Peyer's patch (tissue), 4 donors: ENCODE measurements around the gene GYG2.

Experiments
- POLR2A ChIP-seq, 2 donors: fragments of 450-650 bp; IDR thresholded peaks; one replicate each; pipeline ENCODE4 v1.5.1; 2017; ENCODE audit warnings: antibody characterized with exemption in 2 of 2, mild to moderate bottlenecking in 2 of 2, moderate library complexity in 2 of 2
- TF ChIP-seq, protein P1 (sequence below), 6 experiments: fragments of 450-650 bp in 4 of 6; fragments of 200-600 bp in 2 of 6; sonication (generic) in 1 of 6; IDR thresholded peaks; one replicate each; pipeline ENCODE4 v1.5.1; 2017 to 2019; ENCODE audit warnings: antibody characterized with exemption in 6 of 6, mild to moderate bottlenecking in 3 of 6, moderate library complexity in 1 of 6

DNA sequence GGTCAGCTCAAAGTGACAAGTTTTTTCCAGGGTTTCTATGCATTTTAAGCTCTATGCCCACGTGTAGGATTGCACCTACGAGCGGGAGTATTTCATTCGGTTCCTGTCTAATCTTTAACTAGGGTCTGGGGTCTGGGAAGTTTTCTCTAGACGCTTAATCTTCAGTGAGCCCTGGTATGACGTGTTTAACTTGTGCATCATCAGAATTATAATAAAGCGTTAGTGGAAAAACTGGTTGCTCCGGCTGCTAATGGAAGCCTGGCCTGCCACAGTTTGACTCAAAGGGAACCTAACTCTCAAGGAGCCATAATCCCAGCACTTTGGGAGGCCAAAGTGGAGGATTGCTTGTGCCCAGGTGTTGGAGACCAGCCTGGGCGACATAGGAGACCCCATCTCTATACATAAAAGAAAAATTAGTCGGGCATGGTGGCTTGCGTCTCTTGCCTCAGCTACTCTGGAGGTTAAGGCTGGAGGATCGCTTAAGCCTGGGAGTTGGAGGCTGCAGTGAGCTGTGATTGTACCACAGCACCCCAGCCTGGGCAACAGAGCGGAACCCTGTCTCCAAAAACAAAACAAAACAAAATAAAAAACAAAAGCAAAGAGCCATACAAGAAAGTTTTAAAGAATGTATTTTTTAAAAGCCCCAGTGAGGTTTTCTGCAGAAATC, 70.2 kb downstream of the GYG2 start:
- TF ChIP-seq POLR2A (IDR thresholded peaks at IDR 0.05): no peak
- TF ChIP-seq, protein P1, sequence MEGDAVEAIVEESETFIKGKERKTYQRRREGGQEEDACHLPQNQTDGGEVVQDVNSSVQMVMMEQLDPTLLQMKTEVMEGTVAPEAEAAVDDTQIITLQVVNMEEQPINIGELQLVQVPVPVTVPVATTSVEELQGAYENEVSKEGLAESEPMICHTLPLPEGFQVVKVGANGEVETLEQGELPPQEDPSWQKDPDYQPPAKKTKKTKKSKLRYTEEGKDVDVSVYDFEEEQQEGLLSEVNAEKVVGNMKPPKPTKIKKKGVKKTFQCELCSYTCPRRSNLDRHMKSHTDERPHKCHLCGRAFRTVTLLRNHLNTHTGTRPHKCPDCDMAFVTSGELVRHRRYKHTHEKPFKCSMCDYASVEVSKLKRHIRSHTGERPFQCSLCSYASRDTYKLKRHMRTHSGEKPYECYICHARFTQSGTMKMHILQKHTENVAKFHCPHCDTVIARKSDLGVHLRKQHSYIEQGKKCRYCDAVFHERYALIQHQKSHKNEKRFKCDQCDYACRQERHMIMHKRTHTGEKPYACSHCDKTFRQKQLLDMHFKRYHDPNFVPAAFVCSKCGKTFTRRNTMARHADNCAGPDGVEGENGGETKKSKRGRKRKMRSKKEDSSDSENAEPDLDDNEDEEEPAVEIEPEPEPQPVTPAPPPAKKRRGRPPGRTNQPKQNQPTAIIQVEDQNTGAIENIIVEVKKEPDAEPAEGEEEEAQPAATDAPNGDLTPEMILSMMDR (IDR thresholded peaks at IDR 0.05): no peak
